HCT116 (cell line): ENCODE results near the gene RXRA. TPM values are rescaled to one million over a fixed set of nuclear protein-coding genes. Genes with fewer than 3 reads are reported as not detected.
A peak's percentile ranks its signal among the peaks of the same experiment; 100 is the strongest.

Source experiments
- ATAC-seq: fragments of 200-7000 bp; cut with Tn5 transposase; 2 replicates; pipeline ENCODE4 v1.9.1; 2020; ENCODE audit warnings: mild to moderate bottlenecking, moderate library complexity
- BruUV-seq: library from RNA; stranded (reverse); fragments of 400-500 nt; replicated peaks from 2 replicates; lab custom pipeline; 2021; lab: Mats Ljungman, UMichigan
- CTCF ChIA-PET: fragments of 300-600 bp; sonication (Branson Sonifier 250); formaldehyde crosslinking; loops from one replicate; lab custom pipeline; 2021; ENCODE audit warnings: antibody characterized with exemption; lab: Charles Lee
- POLR2A ChIA-PET: fragments of 300-600, 350-600 bp; sonication (Branson Sonifier 250); formaldehyde crosslinking; loops from one replicate; lab custom pipeline; 2021; ENCODE audit warnings: antibody characterized with exemption; lab: Charles Lee
- RAD21 ChIA-PET, 2 experiments: fragments of 300-600 bp; sonication (Branson Sonifier 250); formaldehyde crosslinking; loops; one replicate each; lab custom pipeline; 2023; ENCODE audit warnings: low total read pairs in 2 of 2; ENCODE audit not compliant: uncharacterized antibody in 2 of 2, unreplicated experiment in 2 of 2, low non-redundant PET in 1 of 2; lab: Charles Lee
- DNase-seq: peaks from one replicate; pipeline ENCODE4 v3.0.0-alpha.2; 2010; ENCODE audit warnings: low read depth, low spot score
- H2AFZ ChIP-seq: fragments of 200-600 bp; shearing (Covaris generic), sonication (generic); 2 replicates; pipeline ENCODE4 v1.6.1; 2017; ENCODE audit warnings: low read depth, mixed run types, mixed read lengths, antibody characterized with exemption, low read length; ENCODE audit not compliant: poor library complexity, severe bottlenecking
- H3K27ac ChIP-seq: 2 replicates; pipeline ENCODE4 v1.5.1; 2012; ENCODE audit warnings: low read depth, low read length
- H3K27me3 ChIP-seq: fragments of 200-600 bp; sonication (generic); 2 replicates; pipeline ENCODE4 v1.6.1; 2016; ENCODE audit warnings: mixed run types, low read length, mixed read lengths; ENCODE audit not compliant: insufficient read depth
- H3K36me3 ChIP-seq, 2 experiments: fragments of 200-500 bp in 1 of 2; fragments of 200-600 bp in 1 of 2; sonication (Bioruptor generic) in 1 of 2; sonication (generic) in 1 of 2; 2 replicates each; pipeline versions ENCODE4 v1.5.1 to v1.6.1; 2014 to 2016; ENCODE audit warnings: low read length in 2 of 2, inconsistent platforms in 1 of 2, mixed read lengths in 1 of 2, mixed run types in 1 of 2; ENCODE audit not compliant: insufficient read depth in 2 of 2, control insufficient read depth in 1 of 2
- H3K4me1 ChIP-seq, 2 experiments: fragments of 200-600 bp in 1 of 2; sonication (generic) in 1 of 2; 2 replicates each; pipeline versions ENCODE4 v1.5.1 to v1.6.1; 2012 to 2017; ENCODE audit warnings: low read length in 2 of 2, inconsistent platforms in 1 of 2, mild to moderate bottlenecking in 1 of 2, mixed read lengths in 1 of 2, mixed run types in 1 of 2, moderate library complexity in 1 of 2; ENCODE audit not compliant: insufficient read depth in 2 of 2, control insufficient read depth in 1 of 2
- H3K4me2 ChIP-seq: fragments of 200-600 bp; sonication (generic); 2 replicates; pipeline ENCODE4 v1.6.1; 2017; ENCODE audit warnings: mixed run types, low read length, mixed read lengths
- H3K4me3 ChIP-seq, 2 experiments: fragments of 200-600 bp in 1 of 2; sonication (generic) in 1 of 2; replicated peaks in 1 of 2; 2 replicates each; pipeline ENCODE4 v1.5.1; 2011 to 2016; ENCODE audit warnings: low read length in 2 of 2, control low read depth in 1 of 2, low read depth in 1 of 2, mild to moderate bottlenecking in 1 of 2, mixed read lengths in 1 of 2, mixed run types in 1 of 2
- H3K79me2 ChIP-seq: fragments of 200-600 bp; sonication (generic); 2 replicates; pipeline ENCODE4 v1.6.1; 2017; ENCODE audit warnings: mild to moderate bottlenecking, mixed run types, low read length, moderate library complexity, mixed read lengths; ENCODE audit not compliant: insufficient read depth
- H3K9ac ChIP-seq: fragments of 200-600 bp; sonication (generic); 2 replicates; pipeline ENCODE4 v1.6.1; 2016; ENCODE audit warnings: low read length, mixed read lengths
- H3K9me2 ChIP-seq: fragments of 200-600 bp; sonication (generic), shearing (Covaris generic); 2 replicates; pipeline ENCODE4 v1.6.1; 2017; ENCODE audit warnings: mixed run types, mild to moderate bottlenecking, moderate library complexity; ENCODE audit not compliant: insufficient read depth
- H3K9me3 ChIP-seq, 2 experiments: fragments of 200-500 bp in 1 of 2; fragments of 200-600 bp in 1 of 2; sonication (Bioruptor generic) in 1 of 2; sonication (generic) in 1 of 2; 2 replicates each; pipeline ENCODE4 v1.6.1; 2014 to 2017; ENCODE audit warnings: low read length in 2 of 2, mixed read lengths in 2 of 2, inconsistent platforms in 1 of 2, low read depth in 1 of 2, mild to moderate bottlenecking in 1 of 2, mixed run types in 1 of 2, moderate library complexity in 1 of 2; ENCODE audit not compliant: control insufficient read depth in 1 of 2, insufficient read depth in 1 of 2
- H4K20me1 ChIP-seq: fragments of 200-600 bp; sonication (generic), shearing (Covaris generic); 2 replicates; pipeline ENCODE4 v1.6.1; 2017; ENCODE audit warnings: mixed run types, mild to moderate bottlenecking, moderate library complexity; ENCODE audit not compliant: insufficient read depth
- ATF3 ChIP-seq: IDR thresholded peaks from 2 replicates; pipeline ENCODE4 v1.6.1; 2012
- CEBPB ChIP-seq: IDR thresholded peaks from 2 replicates; pipeline ENCODE4 v1.6.1; 2012; ENCODE audit warnings: low read depth
- CTCF ChIP-seq, 3 experiments: fragments of 200-600 bp in 1 of 3; sonication (generic) in 1 of 3; IDR thresholded peaks in 2 of 3; conservative IDR thresholded peaks in 1 of 3; 2 replicates each; pipeline ENCODE4 v1.5.1; 2012 to 2017; ENCODE audit warnings: low read depth in 2 of 3, low read length in 2 of 3, antibody characterized with exemption in 1 of 3, borderline replicate concordance in 1 of 3, control low read depth in 1 of 3, mild to moderate bottlenecking in 1 of 3, mixed read lengths in 1 of 3, mixed run types in 1 of 3, moderate library complexity in 1 of 3; ENCODE audit not compliant: insufficient read depth in 1 of 3
- EGR1 ChIP-seq: IDR thresholded peaks from 2 replicates; pipeline ENCODE4 v1.6.1; 2012; ENCODE audit warnings: low read depth
- ELF1 ChIP-seq: IDR thresholded peaks from 2 replicates; pipeline ENCODE4 v1.6.1; 2012; ENCODE audit warnings: low read depth, borderline replicate concordance
- EZH2 ChIP-seq: fragments of 200-600 bp; sonication (generic); IDR thresholded peaks from 2 replicates; pipeline ENCODE4 v1.6.1; 2017; ENCODE audit warnings: antibody characterized with exemption, mixed run types
- FOSL1 ChIP-seq: IDR thresholded peaks from 2 replicates; pipeline ENCODE4 v1.6.1; 2012; ENCODE audit warnings: low read depth
- JUND ChIP-seq: IDR thresholded peaks from 2 replicates; pipeline ENCODE4 v1.6.1; 2012
- MAX ChIP-seq: IDR thresholded peaks from 2 replicates; pipeline ENCODE4 v1.6.1; 2012
- POLR2A ChIP-seq: IDR thresholded peaks from 2 replicates; pipeline ENCODE4 v1.7.0; 2011; ENCODE audit warnings: borderline replicate concordance; ENCODE audit not compliant: insufficient read depth, insufficient read length; ENCODE audit errors: extremely low read depth
- POLR2AphosphoS5 ChIP-seq: IDR thresholded peaks from 2 replicates; pipeline ENCODE4 v1.6.1; 2011; ENCODE audit warnings: mild to moderate bottlenecking, low read depth, low read length, moderate library complexity
- RAD21 ChIP-seq: IDR thresholded peaks from 2 replicates; pipeline ENCODE4 v1.6.1; 2012; ENCODE audit warnings: low read depth, mild to moderate bottlenecking
- SIN3A ChIP-seq: IDR thresholded peaks from 2 replicates; pipeline ENCODE4 v1.6.1; 2012; ENCODE audit warnings: low read depth
- YY1 ChIP-seq: IDR thresholded peaks from 2 replicates; pipeline ENCODE4 v1.6.1; 2011; ENCODE audit warnings: low read length, low read depth, moderate library complexity, mild to moderate bottlenecking; ENCODE audit not compliant: insufficient replicate concordance; ENCODE audit errors: extremely low read depth
- ZFX ChIP-seq: fragments of 450-650 bp; IDR thresholded peaks from 2 replicates; pipeline ENCODE4 v1.6.1; 2017
- intact Hi-C: fragments of 100-400 bp; cut with micrococcal nuclease; formaldehyde crosslinking; loops from 2 replicates; pipeline ENCODE4 v1.10.0; 2022
- total RNA-seq: library from RNA; stranded (reverse); gene quantifications from one replicate; pipeline ENCODE4 v1.2.1, GENCODE V29; 2021; ENCODE audit not compliant: unreplicated experiment

Gene RXRA
- total RNA-seq, 1 experiment from 2014 or later = 43.9 TPM

GRCh38 chr9:134323741-134324358 lies 2.4 kb upstream of the RXRA start:
- BruUV-seq = TSS peak; percentile 50
- peak overlapping the region; percentile 99 for H3K27ac ChIP-seq
- ChIA-PET CTCF (no interaction called here), POLR2A (interaction anchor here (1.4 kb wide), 1 partner anchor 53 kb away, joined by 3 read pairs; no protein-coding TSS in a partner anchor), RAD21 (no interaction called here)
- TF ChIP-seq MAX = no peak
- 0 out of 2 replicates have a peak, but pooled peaks have one; percentile 22 for TF ChIP-seq ZFX
- TF ChIP-seq ATF3 = no peak
- peak; percentile 13; the same call in 1 of the 2 replicates for TF ChIP-seq POLR2AphosphoS5
- intact Hi-C loops = loop anchor here (5.0 kb wide), 2 partner anchors 118 to 152 kb away; no protein-coding TSS in a partner anchor
- H3K36me3 ChIP-seq = no peaks in the 10 kb centered on the region
- no peaks in the 10 kb centered on the region for H4K20me1 ChIP-seq
- peaks cover 20% of the 10 kb centered on the region for H3K79me2 ChIP-seq
- DNase-seq = peak; percentile 51
- H3K4me3 ChIP-seq = peak overlapping the region; percentile 9 to 80; a peak in 3 of 4 replicates
- H3K9me3 ChIP-seq = no peaks in the 10 kb centered on the region
- H3K4me1 ChIP-seq = peaks cover 28 to 46% of the 10 kb centered on the region in 2 experiments
- peak overlapping the region; percentile 99 for H3K4me2 ChIP-seq
- no peaks in the 10 kb centered on the region for H3K27me3 ChIP-seq
- peak overlapping the region; percentile 59 for H2AFZ ChIP-seq
- ATAC-seq = peak; percentile 37
- peak overlapping the region; percentile 93 for H3K9ac ChIP-seq
- H3K9me2 ChIP-seq = no peaks in the 10 kb centered on the region

GRCh38 chr9:134324359-134325095 lies 1.7 kb upstream of the RXRA start:
- Histone ChIP-seq H3K9me2 (no peaks in the 10 kb centered on the region), H4K20me1 (no peaks in the 10 kb centered on the region), H3K4me1 (peaks cover 34 to 53% of the 10 kb centered on the region in 2 experiments), H3K4me2 (peak overlapping the region; percentile 99), H3K27ac (peak overlapping the region; percentile 99), H3K79me2 (peaks cover 27% of the 10 kb centered on the region), H2AFZ (peak overlapping the region; percentile 59), H3K4me3 (peak overlapping the region; percentile 73 to 80), H3K9ac (peak overlapping the region; percentile 93), H3K27me3 (no peaks in the 10 kb centered on the region), H3K9me3 (no peaks in the 10 kb centered on the region), H3K36me3 (no peaks in the 10 kb centered on the region)
- RAD21 ChIA-PET = interaction anchor here in 1 of 2 experiments (1.0 kb wide), 1 partner anchor 54 kb away, joined by 3 read pairs; no protein-coding TSS in a partner anchor
- DNase-seq = no peak
- POLR2A ChIA-PET = interaction anchor here (1.3 to 1.4 kb wide), 2 partner anchors 8 to 53 kb away, joined by 3 read pairs; no protein-coding TSS in a partner anchor
- BruUV-seq = TSS peak; percentile 54
- CTCF ChIA-PET = interaction anchor here (0.6 kb wide), 1 partner anchor 454 kb away, joined by 3 read pairs; no protein-coding TSS in a partner anchor
- ATAC-seq = peak; percentile 8
- intact Hi-C loops = loop anchor here (5.0 kb wide), 2 partner anchors 118 to 152 kb away; no protein-coding TSS in a partner anchor
- TF ChIP-seq JUND = no peak
- TF ChIP-seq RAD21 = no peak
- no peak for TF ChIP-seq YY1
- TF ChIP-seq EZH2 = no peak
- TF ChIP-seq CTCF (IDR thresholded peaks at IDR 0.05 in 2 of 3, conservative IDR thresholded peaks at IDR 0.05 in 1 of 3; ENCODE audit: borderline replicate concordance in 1 of 3, insufficient read depth in 1 of 3, low read depth in 2 of 3, low read length in 2 of 3) = no peak
- no peak for TF ChIP-seq FOSL1
- no peak for TF ChIP-seq ATF3
- no peak for TF ChIP-seq ELF1
- TF ChIP-seq CEBPB = no peak
- no peak for TF ChIP-seq ZFX
- TF ChIP-seq SIN3A = no peak
- no peak for TF ChIP-seq EGR1
- no peak for TF ChIP-seq MAX
- no peak; the same call in 1 of the 2 replicates for TF ChIP-seq POLR2AphosphoS5
- TF ChIP-seq POLR2A = no peak
